Activated CD4-positive, CD25-positive, alpha-beta regulatory T cell treated with anti-CD3 and anti-CD28 coated beads, Interleukin-2, amount 50 U/mL, for 24 hours (primary cell): Measurements from ENCODE around the gene ALK.

Experiments
- ATAC-seq, 2 donors: fragments of 150-1000 bp; cut with Tn5 transposase; one replicate each; pipeline ENCODE4 v1.10.0; 2021; ENCODE audit warnings: mild to moderate bottlenecking in 1 of 2, moderate library complexity in 1 of 2

The ALK gene

DNA sequence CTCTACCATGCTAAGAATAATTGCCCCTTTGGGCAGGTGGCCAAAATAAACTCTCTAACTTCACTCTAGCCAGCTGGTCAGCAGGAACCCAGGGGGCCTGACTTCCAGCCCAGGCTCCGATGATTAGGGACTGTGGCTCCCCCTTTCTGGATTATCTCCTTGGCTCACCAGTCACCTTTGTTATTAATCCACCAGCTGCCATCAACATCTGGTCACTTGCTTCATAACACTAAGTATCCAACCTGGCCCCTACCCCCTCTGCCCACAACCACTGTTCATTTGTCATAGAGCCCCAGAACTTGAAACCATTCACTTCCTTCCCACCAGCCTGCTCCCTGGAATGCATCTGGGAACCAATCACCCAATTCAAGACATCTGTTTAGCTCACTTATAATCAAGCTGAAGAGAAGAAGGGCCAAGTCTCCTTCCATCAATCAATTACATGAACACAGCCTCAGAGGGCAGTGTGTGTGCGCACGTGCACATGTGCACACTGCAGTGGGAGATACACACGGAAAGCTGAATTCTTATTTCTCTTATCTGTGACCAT is 215.1 kb downstream of the ALK start:
- ATAC-seq = no peak

DNA sequence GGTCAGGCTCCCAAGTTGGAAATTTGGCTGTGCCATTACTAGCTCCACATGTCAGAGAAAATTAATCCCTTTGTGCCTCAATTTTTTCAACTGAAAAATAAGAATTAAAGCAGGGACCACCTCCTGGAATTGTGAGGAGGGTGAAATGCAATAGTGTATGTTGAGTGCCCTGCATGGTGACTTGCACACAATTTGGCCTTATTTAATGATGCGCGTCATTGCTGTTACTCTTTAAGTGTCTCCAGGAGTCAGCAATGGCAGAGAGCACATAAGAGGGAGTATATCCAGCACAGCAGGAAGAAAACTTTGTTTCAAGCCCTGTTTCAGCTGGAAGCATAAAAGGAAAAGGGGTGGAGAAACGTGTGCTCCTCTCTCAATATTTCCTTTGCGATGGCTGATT is 215.8 kb downstream of the ALK start:
- ATAC-seq = no peak

DNA sequence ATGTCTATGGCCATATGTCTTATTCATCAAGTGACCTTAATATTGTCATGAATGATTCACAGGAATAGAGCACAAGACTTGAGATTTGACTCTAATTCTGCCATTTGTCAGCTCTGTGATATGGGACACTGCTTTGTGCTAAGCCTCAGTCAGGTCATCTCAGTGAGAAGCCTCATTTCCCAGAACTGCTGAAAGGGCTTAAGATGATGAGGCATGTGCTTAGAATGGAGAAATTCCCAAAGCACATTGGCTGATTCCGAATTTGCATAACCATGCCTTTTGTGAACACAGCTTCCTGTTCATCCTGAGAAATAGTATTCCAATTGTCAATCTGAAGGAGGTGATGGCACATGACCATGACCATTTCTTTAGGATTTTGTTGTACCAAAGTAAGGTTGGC is 218.1 kb downstream of the ALK start:
- no peak for ATAC-seq

DNA sequence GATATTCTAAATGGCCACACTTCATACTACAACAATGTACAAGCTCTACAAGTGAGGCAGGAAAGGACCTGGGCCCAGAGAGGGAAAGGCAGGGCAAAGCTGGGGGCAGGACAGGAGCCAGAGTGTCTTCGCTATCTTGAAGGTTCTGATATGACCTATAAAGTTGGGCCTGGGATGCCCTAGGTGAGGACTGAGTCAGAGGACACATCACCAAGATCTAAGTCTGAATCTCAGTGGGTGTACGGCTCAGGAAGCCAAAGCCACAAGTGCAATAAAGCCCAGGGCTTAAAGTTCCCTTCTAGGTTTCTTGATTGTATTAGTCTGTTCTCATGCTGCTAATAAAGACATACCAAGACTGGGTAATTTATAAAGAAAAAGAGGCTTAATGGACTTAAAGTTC is 219.1 kb downstream of the ALK start:
- no peak for ATAC-seq

DNA sequence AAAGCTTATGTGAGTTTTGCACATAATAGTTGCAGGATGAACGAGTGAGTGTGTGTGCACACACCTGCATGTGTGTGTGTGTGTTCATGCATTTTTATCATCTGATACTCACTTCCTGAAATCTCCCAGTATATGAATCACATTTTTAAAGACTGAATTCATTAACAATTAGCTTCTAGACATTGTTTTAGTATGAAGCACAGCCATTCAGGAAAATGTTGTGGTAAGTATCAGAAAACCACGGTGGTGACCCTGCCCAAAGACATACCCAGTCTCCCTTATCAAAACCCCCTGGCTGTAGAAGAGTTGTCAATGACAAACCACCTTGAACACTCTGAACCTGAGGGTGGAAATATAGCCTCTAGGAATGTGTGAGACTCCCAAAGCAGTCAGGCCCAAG is 220.8 kb downstream of the ALK start:
- no peak for ATAC-seq

DNA sequence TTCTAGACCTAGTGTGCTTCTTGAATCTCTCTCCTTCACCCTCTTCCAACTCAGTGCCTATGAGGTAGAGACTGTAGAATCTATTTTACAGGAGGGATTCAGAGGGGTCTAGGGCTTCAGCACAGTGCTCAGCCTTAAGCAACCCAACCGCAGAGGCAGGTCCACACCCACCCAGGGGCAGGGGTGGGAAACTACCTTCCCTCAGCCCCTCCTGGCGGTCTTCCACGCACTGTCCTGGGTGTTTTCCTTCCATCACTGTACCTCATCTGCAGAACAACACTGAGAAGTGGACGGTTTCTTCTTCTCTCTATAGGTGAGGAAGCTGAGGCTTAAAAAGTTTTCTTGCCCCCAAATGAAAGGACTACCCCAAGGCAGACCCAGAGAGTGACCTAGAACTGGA is 222.3 kb downstream of the ALK start:
- no peak for ATAC-seq

DNA sequence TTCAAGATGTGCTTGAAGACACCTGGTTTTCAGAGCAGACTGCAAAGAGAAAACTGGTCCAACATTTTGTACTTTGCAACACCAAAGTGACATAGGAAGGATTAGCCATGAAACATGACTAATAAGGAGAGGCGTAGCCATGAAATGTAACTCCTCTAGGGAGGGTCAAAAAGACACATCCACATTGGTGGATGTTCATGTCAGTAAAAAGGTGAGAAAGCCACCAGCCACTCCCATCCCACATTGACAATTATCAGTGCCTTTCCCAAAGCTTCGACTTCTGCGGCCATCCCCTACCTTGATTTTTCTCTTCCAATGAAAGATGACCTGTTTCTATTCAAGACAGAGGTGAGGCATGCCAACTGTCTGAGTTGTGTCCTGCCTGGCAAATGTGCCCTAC is 223.2 kb downstream of the ALK start:
- ATAC-seq = no peak

DNA sequence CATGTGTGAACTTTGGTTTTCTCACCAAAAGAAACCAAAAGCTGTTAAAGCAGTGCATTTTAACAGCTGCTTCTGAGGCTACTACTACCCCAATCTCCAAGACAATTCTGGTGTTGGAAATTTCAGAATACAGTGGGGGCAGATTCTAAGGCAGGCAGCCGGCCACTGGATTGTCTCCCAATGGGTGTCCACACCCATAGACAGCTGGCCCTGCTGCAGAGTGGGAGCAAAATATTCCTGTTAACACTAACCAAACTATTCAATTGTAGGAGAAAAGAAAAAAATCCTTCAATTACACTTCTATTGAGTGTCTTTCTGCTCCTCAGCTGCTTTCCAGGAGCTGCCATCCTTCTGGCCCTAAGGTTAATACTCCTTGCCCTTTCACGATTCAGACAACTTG is 223.7 kb downstream of the ALK start:
- ATAC-seq = no peak

DNA sequence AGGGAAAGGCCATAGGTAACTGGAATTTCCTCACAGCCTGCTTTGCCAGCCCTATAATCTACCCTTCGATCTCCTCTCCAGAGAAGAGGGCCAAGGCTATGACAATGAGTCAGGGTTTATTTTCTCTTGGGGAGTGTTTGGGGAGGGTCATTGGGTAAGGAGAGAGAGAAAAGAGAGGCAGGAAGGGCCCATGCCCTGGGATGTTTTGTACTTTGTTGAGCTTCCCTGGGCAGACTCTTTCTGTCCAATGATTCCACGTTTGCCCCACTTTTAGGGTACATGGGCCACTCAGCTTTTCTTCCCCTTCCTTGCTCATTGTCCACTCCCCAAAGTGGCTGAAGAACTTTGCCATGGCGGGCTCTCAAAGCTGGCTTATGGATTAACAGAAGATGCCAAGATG is 224.2 kb downstream of the ALK start:
- no peak for ATAC-seq

DNA sequence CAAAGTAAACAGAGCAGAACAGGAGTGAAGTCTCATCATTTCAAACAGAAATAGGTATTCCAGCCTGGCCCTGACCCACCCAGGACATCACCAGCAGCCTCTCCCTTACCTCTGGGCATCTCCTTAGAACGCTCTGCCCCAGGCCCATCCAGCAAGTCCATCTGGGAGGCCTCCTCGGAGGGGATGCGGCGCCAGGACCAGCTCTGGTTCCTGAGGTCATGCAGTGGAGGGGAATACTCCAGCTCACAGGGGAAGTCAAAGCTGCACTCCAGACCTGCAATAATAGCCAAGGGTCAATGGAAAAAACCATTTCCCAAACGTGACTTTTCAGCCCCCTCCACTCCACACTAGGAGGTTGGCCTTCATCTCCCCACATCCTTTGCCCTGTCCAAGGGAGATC is 226.6 kb downstream of the ALK start:
- no peak for ATAC-seq

DNA sequence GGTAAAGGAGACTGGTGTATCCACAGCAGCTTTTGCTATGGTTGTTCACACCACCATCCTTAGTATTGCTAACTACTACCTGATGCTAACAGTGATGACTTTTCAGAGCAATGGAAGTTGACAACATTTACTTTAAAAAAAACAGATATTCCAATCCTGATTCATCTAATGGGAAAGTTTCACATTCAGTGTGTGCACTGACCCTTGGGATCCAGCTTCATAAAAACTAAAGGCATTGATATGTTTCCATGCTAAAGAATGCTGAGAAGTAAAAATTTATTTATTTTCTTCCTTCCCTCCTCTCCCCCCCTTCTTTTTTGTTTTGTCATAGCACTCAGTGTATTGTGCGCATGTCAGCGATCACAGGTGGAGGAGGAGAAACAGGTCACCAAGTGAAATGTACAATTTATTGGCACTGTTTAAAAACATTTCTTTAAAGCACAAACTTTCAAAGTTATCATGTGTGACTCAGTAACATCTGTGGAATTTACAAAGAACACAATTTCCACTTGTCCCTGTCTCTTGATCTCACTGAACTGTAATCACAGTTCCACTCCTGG is 229.9 kb downstream of the ALK start:
- no peak for ATAC-seq

DNA sequence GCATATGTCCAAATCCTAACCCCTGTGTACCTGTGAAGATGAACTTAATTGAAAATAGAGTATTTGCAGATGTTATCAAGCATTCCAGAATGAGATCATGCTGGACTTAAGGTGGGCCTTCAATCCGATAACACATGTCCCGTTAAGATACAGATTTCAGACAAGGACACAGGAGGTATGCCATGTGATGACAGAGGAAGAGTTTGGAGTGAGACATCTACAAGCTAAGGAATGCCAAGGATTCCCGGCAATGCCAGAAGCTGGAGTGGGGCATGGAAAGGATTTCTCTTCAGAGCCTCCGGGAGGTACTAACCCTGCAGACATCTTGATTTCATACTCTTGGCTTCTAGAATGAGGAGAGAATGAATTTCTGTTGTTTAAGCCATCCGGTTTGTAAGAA is 231.7 kb downstream of the ALK start:
- no peak for ATAC-seq

DNA sequence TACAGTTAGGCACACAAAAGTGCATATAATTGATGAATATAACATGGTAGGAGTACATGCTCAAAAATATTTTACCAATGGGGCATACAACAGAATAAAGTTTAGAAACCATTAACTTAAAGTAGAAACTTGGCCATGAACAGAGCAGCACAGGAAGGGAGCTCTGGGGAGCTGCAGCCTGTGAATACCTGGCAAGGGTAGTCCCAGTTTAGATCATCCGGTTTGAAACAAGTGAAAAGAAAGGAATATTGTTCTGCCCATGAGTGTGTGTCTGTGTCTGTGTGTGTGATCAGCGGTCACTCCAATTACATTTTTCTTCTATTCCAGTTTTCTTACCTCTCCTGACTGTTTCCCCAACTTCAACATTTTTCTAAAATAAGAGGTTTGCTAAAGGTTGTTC is 233.0 kb downstream of the ALK start:
- no peak for ATAC-seq

DNA sequence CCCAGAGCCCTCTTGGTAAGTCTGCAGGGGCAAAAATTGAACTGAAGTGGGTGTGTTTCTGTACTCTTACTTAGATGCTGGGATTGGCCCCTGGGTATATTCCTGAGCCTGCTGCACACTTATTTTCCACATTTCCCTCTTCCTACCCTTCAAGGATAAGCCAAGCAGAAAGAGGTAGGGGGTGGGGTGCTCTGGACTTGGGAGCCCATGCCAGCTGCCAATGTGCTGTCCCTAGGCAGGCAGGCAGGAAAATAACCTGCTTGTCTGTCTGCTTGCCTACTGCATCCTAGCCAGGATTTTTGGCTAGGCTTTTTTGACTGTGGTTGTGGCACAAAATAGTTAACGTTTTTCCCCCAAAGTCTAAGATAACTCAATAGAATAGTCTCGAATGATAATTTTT is 234.3 kb downstream of the ALK start:
- no peak for ATAC-seq

DNA sequence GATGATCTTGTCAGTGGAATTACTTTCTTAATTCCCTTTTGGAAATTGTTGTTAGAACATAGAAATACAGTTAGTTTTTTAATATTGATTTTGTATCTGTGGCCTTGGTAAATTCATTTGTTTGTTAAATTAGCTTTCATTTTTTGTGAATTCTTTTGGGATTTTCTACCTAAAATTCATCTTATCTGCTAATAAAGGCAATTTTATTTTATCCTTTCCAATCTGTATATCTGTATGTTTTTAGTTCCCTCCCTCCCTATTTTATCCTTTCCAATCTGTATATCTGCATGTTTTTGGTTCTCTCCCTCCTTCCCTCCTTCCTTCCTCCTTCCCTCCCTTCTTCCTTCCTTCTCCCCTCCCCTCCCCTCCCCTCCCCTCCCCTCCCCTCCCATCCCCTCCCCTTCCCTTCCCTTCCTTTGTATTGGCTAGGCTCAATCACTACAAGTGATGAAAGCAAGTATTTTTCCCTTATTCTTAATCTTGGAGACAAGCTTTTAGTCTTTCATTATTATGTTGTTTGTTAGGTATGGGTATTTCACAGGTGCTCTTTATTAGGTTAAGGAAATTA is 244.4 kb downstream of the ALK start:
- ATAC-seq = no peak

DNA sequence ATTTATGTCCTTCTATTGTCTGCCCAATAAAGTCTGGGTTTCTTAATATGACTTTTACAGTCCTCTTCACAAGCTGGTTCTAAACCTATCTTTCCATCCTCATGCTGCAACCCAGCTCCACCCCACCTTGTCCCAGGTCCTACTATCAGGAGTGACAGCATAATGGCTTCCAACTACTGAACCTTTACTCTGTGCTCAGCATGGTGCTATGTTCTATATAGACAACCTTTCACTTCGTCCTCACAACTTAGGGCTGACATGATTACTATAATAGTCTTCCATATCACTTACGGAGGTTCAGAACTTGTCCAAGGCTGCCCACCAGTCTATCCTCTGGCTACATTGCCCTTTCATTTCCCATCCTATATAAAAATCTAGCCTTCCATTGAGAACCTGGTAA is 256.8 kb downstream of the ALK start:
- no peak for ATAC-seq

DNA sequence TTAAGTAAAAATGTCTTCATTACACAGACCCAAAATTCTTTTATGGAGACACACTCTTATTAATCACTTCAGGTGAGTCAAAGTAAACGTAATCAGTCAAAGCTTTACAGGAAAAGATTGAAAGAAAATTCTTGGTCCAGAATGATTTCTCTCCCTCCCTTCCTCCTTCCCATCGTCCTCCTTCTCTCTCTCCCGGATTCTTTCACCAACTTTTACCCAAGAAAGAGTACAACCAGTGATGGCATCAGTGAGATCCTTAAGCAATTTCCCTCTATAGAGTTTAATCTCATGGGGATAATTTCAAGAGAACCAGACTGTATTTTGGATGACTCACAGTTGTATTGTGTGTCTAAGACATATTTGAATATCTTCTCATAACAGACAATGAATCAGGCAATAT is 258.1 kb downstream of the ALK start:
- no peak for ATAC-seq

DNA sequence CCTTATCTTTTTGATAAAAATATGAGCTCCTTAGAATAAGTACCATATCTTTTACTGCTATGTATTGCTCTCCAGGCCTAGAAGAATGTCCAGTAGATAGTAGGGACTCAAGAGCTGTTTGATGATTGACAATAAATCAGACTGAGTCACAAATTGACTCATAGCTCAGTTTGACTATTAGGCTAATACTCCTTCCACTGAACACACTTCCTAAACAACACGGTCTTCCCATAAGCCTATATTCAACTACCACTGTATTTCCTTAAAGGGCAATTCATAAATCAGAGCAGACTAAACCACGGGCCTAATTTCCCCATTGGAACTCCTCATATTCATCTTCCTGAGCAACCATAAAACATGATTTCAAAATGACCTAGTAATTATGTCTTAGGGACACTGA is 258.5 kb downstream of the ALK start:
- no peak for ATAC-seq

DNA sequence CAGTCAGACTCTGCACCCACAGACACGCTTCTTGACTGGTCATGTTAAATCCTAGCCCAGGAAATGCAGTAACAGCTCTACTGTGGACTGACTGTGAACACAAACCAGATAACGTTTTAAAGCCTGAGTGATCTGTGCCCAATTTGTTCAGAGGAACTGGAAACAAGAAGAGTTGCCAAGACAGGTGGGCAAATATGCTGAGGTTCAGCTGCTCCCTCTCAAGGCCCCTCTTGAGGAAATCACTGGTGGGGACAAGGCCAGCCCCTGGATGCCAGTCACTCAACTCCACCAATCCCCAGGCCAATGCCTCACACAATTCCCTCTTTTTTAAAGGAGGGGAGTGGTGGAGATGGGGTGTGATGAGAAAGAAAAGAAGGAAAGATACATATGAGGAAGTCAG is 261.2 kb downstream of the ALK start:
- no peak for ATAC-seq

DNA sequence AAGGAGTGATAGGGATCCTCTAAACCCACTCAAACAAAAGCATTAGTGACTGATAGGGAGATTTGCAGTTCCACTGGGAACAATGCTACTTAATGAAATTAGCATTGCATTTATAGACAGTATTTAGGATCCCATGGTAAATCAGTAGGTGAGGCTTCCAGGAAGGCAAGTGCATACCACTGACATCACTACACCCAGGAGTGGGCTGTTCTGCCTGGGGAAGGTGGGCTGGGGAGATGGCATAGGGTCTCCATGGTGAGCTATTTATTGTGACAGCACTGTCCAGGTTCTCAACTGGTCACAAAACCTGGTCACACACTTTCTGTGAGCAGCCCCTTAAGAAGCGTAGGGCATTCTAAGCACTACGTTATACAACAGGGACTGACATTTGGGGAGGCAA is 262.2 kb downstream of the ALK start:
- no peak for ATAC-seq

DNA sequence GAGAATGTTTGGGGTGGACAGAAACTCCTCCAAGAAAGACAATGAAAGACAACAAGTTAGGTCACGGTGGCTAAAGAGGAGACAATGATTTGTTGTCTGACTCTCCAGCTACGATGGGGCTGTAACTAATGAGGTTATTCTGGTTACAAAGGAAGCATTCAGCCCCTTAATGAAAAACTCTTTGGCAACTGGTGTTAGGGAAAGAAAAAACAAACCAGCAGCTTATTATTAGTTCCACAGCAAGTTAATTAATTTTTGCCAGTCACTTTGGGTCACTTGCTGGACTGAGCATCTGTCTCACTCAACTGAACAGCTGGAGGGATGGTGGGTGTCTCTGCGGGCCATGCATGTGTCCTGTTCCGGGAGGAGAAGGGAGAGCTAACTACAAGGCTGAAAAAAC is 263.7 kb downstream of the ALK start:
- ATAC-seq = no peak

DNA sequence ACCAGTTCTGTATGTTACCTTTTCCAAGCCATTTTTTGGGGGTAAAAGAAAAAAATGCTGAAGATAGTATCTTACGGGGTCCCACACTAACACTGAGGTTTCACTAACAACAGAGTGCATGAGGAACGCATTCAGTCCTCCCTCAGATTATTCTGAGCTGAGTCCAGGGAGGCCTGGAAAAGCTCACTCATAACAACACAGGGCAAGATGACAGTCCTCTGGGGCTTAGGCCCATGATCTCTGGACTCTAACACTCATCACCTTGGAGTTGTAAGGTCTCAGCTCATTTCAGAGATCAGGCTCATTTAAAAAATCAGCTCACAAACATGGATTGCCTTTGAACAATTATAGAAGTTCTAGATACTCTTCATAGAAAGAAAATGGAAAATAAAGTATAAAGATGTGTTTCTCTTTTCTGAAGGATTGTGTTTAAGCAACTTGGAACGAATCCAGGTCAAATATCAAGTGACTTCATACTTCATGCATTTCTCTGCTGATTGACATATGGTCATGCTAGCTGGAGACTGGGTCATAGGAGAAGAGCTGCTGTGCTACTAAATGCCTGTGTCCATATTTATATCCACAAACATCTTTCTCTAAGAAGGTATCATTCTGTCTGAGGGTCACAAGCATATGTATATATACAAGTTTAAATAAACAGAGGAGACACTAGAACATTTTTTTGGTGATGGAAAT is 265.8 kb downstream of the ALK start:
- no peak for ATAC-seq

DNA sequence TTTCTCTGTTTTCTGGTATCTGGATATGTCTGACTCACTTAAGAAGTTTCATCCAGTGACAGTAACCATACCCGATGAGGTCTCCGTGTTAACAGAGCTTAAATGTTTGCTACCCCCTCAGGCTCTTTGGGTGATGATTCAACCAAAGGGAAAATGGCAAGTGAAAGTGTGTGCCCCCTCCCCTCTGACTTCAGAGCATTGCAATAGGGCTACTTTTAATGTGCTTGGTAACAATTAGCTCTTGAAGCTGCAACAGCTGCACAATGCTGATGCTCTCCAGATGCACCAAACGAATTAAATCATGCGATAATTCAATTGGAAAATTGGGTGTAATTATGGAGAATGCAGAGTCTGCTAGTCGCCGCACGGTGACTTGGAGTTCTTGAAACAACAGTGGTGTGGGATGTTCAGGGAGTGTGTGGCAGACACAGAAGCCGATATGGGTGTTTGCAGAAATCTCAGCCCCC is 270.7 kb downstream of the ALK start:
- no peak for ATAC-seq

DNA sequence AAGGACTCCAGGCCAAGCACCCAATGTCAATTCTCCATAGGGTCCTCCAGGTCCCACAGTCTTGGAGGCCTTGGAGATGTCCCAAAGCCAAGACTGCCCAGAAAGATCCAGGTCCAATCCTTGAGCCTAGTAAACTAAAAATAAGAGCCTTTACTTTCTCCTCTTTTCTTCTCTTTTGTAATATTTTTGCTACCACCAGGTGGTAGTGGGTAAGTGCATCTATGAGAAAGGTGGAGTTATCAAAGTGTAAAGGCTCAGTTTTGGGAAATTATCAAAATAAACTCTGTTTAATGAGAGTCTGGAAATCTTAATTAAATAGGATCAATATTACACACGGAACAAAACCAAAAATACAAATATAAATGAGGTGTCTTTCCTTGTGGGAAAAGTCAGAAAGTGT is 276.4 kb downstream of the ALK start:
- ATAC-seq = no peak

DNA sequence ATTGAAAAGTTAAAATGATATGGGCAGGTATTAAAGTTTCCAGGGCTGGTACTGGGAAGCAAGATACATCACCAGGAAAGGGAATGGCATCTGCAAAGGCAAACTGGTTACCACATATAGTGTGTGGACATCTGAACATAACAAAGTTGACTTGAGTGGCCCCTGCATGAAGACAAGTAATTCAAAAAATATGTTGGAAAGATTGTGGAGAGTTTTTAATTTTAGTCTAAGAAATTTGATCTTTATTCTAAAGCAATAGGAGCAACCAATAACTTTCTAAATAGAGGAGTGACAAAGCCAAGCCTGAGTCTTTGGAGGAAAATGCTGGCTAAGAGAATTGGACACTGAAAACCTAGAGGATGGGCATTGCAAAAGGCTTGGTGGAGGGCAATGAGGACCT is 278.2 kb downstream of the ALK start:
- no peak for ATAC-seq
